ENCODE data around the gene WDR86. TPM values are rescaled to one million over a fixed set of nuclear protein-coding genes. Genes with fewer than 3 reads are reported as not detected.

WDR86 gene
- total RNA-seq, 1 donor from 2014 or later: 57.0 TPM

- no peak for TF ChIP-seq CTCF (IDR thresholded peaks at IDR 0.05; ENCODE audit: unreplicated experiment)
These were observed 20.6 kb downstream of the WDR86 start for GRCh38 chr7:151389096-151389767.

GRCh38 chr7:151388430-151388829, 21.4 kb downstream of the WDR86 start:
- Mint-ChIP-seq H3K9me3 (ENCODE audit: unreplicated experiment) (no peaks in the 10 kb centered on the region), H3K4me3 (ENCODE audit: unreplicated experiment) (no peak overlapping the region), H3K27ac (ENCODE audit: unreplicated experiment) (no peak overlapping the region), H3K4me1 (ENCODE audit: unreplicated experiment) (peaks cover 2% of the 10 kb centered on the region), H3K27me3 (ENCODE audit: unreplicated experiment) (peaks cover 16% of the 10 kb centered on the region), H3K36me3 (ENCODE audit: low read depth, unreplicated experiment) (peaks cover 35% of the 10 kb centered on the region)
- no peak for DNase-seq (ENCODE audit: low spot score)
- no peak for TF ChIP-seq CTCF (IDR thresholded peaks at IDR 0.05; ENCODE audit: unreplicated experiment)

More at GRCh38 chr7:151389096-151389767, 20.6 kb downstream of the WDR86 start:
- DNase-seq (ENCODE audit: low spot score): no peak
- Mint-ChIP-seq H3K27ac (ENCODE audit: unreplicated experiment) (no peak overlapping the region), H3K27me3 (ENCODE audit: unreplicated experiment) (peaks cover 13% of the 10 kb centered on the region), H3K9me3 (ENCODE audit: unreplicated experiment) (no peaks in the 10 kb centered on the region), H3K36me3 (ENCODE audit: low read depth, unreplicated experiment) (peaks cover 34% of the 10 kb centered on the region), H3K4me3 (ENCODE audit: unreplicated experiment) (no peak overlapping the region), H3K4me1 (ENCODE audit: unreplicated experiment) (peaks cover 2% of the 10 kb centered on the region)

GRCh38 chr7:151388007-151388297, 21.9 kb downstream of the WDR86 start:
- Mint-ChIP-seq H3K4me1 (ENCODE audit: unreplicated experiment) (peaks cover 2% of the 10 kb centered on the region), H3K9me3 (ENCODE audit: unreplicated experiment) (no peaks in the 10 kb centered on the region), H3K4me3 (ENCODE audit: unreplicated experiment) (no peak overlapping the region), H3K36me3 (ENCODE audit: low read depth, unreplicated experiment) (peaks cover 35% of the 10 kb centered on the region), H3K27ac (ENCODE audit: unreplicated experiment) (no peak overlapping the region), H3K27me3 (ENCODE audit: unreplicated experiment) (peaks cover 16% of the 10 kb centered on the region)
- no peak for TF ChIP-seq CTCF (IDR thresholded peaks at IDR 0.05; ENCODE audit: unreplicated experiment)
- no peak for DNase-seq (ENCODE audit: low spot score)

- peaks cover 5% of the 10 kb centered on the region for H3K4me1 Mint-ChIP-seq (ENCODE audit: unreplicated experiment)
- no peak overlapping the region for H3K27ac Mint-ChIP-seq (ENCODE audit: unreplicated experiment)
- H3K4me3 Mint-ChIP-seq (ENCODE audit: unreplicated experiment): no peak overlapping the region
- peaks cover 35% of the 10 kb centered on the region for H3K36me3 Mint-ChIP-seq (ENCODE audit: low read depth, unreplicated experiment)
- peaks cover 18% of the 10 kb centered on the region for H3K27me3 Mint-ChIP-seq (ENCODE audit: unreplicated experiment)
- H3K9me3 Mint-ChIP-seq (ENCODE audit: unreplicated experiment): no peaks in the 10 kb centered on the region
- DNase-seq (ENCODE audit: low spot score): no peak
- TF ChIP-seq CTCF (IDR thresholded peaks at IDR 0.05; ENCODE audit: unreplicated experiment): no peak
These were observed 22.5 kb downstream of the WDR86 start for GRCh38 chr7:151387161-151388006.

All from endothelial cell (in vitro differentiated cells).